DND-41 (cell line): ENCODE results near the gene NMNAT2.

Experiments
- EZH2 ChIP-seq: IDR thresholded peaks from 3 replicates; pipeline ENCODE4 v1.6.1; 2012; ENCODE audit warnings: borderline replicate concordance, low read depth, mild to moderate bottlenecking, moderate library complexity, low read length, inconsistent platforms; ENCODE audit not compliant: severe bottlenecking
- TF ChIP-seq, protein P1 (sequence below): IDR thresholded peaks from 2 replicates; pipeline ENCODE4 v1.5.1; 2012; ENCODE audit warnings: borderline replicate concordance, low read length, moderate library complexity, mild to moderate bottlenecking; ENCODE audit not compliant: poor library complexity, severe bottlenecking; ENCODE audit errors: extremely low read depth

DNA sequence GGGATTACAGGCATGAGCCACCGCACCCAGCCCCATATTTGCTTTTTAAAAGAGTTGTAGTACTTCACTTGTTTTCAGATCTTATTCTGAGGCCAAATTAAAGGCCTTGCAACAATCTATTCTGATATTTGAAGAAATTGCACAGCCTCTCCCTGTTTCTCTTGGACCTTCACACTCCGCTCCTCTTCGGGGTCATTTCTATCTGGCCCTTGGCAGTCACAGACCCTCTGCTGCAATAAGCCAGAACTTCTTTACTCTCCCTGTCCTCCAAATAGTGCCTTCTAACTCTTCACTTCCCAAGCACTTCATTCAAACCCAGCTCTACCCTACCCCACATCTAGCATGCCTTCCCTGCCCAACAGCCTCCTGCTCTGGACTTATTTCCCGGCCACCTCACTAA, 121.4 kb downstream of the NMNAT2 start:
- TF ChIP-seq, protein P1, sequence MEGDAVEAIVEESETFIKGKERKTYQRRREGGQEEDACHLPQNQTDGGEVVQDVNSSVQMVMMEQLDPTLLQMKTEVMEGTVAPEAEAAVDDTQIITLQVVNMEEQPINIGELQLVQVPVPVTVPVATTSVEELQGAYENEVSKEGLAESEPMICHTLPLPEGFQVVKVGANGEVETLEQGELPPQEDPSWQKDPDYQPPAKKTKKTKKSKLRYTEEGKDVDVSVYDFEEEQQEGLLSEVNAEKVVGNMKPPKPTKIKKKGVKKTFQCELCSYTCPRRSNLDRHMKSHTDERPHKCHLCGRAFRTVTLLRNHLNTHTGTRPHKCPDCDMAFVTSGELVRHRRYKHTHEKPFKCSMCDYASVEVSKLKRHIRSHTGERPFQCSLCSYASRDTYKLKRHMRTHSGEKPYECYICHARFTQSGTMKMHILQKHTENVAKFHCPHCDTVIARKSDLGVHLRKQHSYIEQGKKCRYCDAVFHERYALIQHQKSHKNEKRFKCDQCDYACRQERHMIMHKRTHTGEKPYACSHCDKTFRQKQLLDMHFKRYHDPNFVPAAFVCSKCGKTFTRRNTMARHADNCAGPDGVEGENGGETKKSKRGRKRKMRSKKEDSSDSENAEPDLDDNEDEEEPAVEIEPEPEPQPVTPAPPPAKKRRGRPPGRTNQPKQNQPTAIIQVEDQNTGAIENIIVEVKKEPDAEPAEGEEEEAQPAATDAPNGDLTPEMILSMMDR, result no peak
- no peak for TF ChIP-seq EZH2
